ENCODE results near the gene UGT1A5. TPM values are rescaled to one million over a fixed set of nuclear protein-coding genes. Genes with fewer than 3 reads are reported as not detected.

UGT1A5 gene
- total RNA-seq, 1 experiment from 2014 or later: 0.34 TPM

Other genes with a start within 250 kb of the UGT1A5 start
- gene USP40, start 146.1 kb upstream of the UGT1A5 start, total RNA-seq (2014; rRNA removed; shearing (Covaris generic)): 21.2 and 22.1 TPM in 2 replicates
- 15.1 and 15.4 TPM in 2 replicates for gene UGT1A8, start 95.3 kb upstream of the UGT1A5 start, total RNA-seq (2014; rRNA removed; shearing (Covaris generic))
- gene UGT1A10, start 76.5 kb upstream of the UGT1A5 start, total RNA-seq (2014; rRNA removed; shearing (Covaris generic)): 8.2 and 13.4 TPM in 2 replicates
- 0.24 and 1.0 TPM in 2 replicates for gene UGT1A9, start 41.0 kb upstream of the UGT1A5 start, total RNA-seq (2014; rRNA removed; shearing (Covaris generic))
- 0.17 TPM in 1 of 2 replicates, not detected in the other for gene UGT1A7, start 31.0 kb upstream of the UGT1A5 start, total RNA-seq (2014; rRNA removed; shearing (Covaris generic))
- gene UGT1A6, start 20.0 kb upstream of the UGT1A5 start, total RNA-seq (2014; rRNA removed; shearing (Covaris generic)): 1.1 TPM in 1 of 2 replicates, not detected in the other
- gene UGT1A4, start 5.8 kb downstream of the UGT1A5 start, total RNA-seq (2014; rRNA removed; shearing (Covaris generic)): 0.63 TPM in 1 of 2 replicates, not detected in the other
- not detected in 2 replicates for gene UGT1A3, start 16.1 kb downstream of the UGT1A5 start, total RNA-seq (2014; rRNA removed; shearing (Covaris generic))
- gene UGT1A1, start 47.4 kb downstream of the UGT1A5 start, total RNA-seq (2014; rRNA removed; shearing (Covaris generic)): 0.03 and 0.06 TPM in 2 replicates
- gene MROH2A, start 65.4 kb downstream of the UGT1A5 start, total RNA-seq (2014; rRNA removed; shearing (Covaris generic)): 0.21 and 0.80 TPM in 2 replicates
- gene HJURP, start 141.6 kb downstream of the UGT1A5 start, total RNA-seq (2014; rRNA removed; shearing (Covaris generic)): 85.5 and 86.3 TPM in 2 replicates
- 0.06 and 0.12 TPM in 2 replicates for gene TRPM8, start 204.5 kb downstream of the UGT1A5 start, total RNA-seq (2014; rRNA removed; shearing (Covaris generic))

Data from Daoy (cell line).